ENCODE data around the gene VPS8. TPM values are rescaled to one million over a fixed set of nuclear protein-coding genes. Genes with fewer than 3 reads are reported as not detected.

The VPS8 gene
- total and polyA plus RNA-seq, 5 donors, result 10.9 to 39.7 (median 26.9) TPM

DNA sequence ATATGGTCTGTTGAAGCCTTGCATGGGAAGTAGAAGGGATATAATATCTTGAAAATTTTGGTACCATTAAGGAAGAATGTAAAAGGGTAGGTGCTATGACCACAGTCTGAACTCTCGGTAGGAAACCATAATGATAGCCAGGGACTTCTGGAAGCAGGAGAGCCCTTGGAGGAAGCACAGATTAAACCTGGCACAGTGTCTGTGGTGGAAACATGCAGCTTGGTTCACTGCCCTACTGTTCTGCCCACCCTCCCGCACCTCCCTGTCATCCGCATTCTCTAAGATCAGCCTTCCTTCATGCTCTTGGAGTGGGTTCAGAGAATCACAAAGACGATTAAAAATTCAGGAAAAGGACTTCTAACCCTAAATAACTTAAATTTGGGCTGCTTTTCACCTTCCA lies 20.9 kb downstream of the VPS8 start:
- intact Hi-C loops (cut with DNase I), result no loop called here
- no peaks in the 10 kb centered on the region for H3K4me1 ChIP-seq (ENCODE audit: control insufficient read depth, insufficient read depth, low read length)
- no peaks in the 10 kb centered on the region for H3K9me3 ChIP-seq (ENCODE audit: control insufficient read depth, low read length)
- ATAC-seq (no peak), DNase-seq (no peak)
- H3K27ac ChIP-seq (ENCODE audit: low read length), result no peak overlapping the region
- no peak overlapping the region for H3K4me3 ChIP-seq (ENCODE audit: low read length)
- H3K27me3 ChIP-seq (ENCODE audit: control insufficient read depth, insufficient read depth), result no peaks in the 10 kb centered on the region
- 90% methylated on average over 4 of the region's 4 CpGs for WGBS

DNA sequence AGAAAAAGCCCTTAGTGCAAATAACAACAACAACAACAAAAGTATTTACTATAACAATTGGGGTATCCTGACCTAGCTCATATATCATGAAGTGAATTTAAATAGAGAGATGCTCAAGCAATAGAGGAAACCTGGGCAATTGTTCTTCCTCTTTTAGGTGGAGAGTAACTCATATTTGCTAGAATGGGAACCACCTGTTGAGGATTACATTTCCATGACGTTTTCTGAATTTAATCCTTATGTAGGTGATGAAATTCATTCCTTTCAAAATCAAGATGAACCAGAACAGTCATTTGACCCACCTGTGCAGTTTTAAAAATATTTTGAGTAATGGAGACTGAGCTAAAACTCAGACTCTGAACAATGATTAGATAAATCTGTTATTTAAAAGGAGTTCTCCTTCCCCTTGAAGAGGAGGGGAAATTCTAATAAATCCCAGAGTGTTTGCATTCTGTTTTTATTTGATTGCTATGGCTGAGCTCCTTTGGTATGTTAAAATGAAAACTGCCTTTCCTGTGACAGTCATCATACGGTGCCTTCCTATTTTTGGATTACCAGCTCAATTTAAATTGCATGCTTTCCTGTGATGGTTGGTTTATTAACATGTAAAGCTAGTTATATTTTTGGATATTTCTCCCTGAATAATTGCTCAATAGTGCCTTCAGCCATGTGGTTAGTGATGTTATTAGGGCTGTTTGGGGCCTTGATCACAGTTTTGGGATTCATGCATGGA lies 24.3 kb downstream of the VPS8 start:
- Histone ChIP-seq H3K27me3 (ENCODE audit: control insufficient read depth, insufficient read depth) (no peaks in the 10 kb centered on the region), H3K4me3 (ENCODE audit: low read length) (no peak overlapping the region), H3K27ac (ENCODE audit: low read length) (no peak overlapping the region), H3K9me3 (ENCODE audit: control insufficient read depth, low read length) (no peaks in the 10 kb centered on the region), H3K4me1 (ENCODE audit: control insufficient read depth, insufficient read depth, low read length) (no peaks in the 10 kb centered on the region)
- intact Hi-C loops (cut with DNase I), result no loop called here
- no peak for ATAC-seq
- DNase-seq, result no peak
- 68% methylated on average over 2 of the region's 2 CpGs for WGBS

DNA sequence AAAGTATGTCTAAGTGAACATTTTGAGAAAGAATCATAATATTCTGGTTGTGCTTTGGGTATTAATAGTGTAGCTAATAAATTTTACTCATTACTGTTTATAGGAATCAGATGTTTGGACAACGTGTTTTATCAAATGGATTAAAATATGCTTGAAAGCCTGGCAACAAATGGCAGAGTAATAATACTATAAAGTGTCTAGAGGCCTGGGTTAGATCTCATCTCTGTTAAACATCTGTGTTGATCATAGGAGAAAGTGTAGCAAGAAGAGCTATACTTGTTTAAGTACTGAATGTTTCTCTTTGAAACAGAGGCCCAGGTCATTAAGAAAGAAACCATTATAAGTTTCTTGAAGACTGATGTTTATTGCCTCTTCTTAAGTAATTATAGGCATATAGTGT lies 30.5 kb downstream of the VPS8 start:
- Histone ChIP-seq H3K4me3 (ENCODE audit: low read length) (no peak overlapping the region), H3K27me3 (ENCODE audit: control insufficient read depth, insufficient read depth) (no peaks in the 10 kb centered on the region), H3K9me3 (ENCODE audit: control insufficient read depth, low read length) (no peaks in the 10 kb centered on the region), H3K4me1 (ENCODE audit: control insufficient read depth, insufficient read depth, low read length) (no peaks in the 10 kb centered on the region), H3K27ac (ENCODE audit: low read length) (no peak overlapping the region)
- 79% methylated on average over 1 of the region's 1 CpG for WGBS
- DNase-seq, result no peak
- intact Hi-C loops (cut with DNase I), result no loop called here
- ATAC-seq, result no peak

DNA sequence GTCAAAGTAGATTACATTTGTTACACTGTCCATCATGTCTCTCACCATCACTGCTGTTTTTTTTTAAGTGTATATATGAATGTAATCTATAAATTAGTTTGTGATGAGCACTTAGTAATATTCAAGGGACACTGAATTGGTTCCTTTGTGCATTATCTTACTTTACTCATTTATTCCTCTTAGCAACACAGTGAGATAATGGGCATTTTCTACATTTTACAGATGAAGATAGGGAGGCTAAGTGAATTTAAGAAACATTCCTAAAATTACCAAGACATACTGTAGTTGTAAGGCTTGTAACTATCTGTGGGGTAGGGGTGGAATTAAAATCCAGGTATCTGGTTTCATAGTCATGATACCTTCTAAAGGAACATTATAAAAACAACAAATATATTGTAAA lies 33.9 kb downstream of the VPS8 start:
- no peaks in the 10 kb centered on the region for H3K9me3 ChIP-seq (ENCODE audit: control insufficient read depth, low read length)
- no peak overlapping the region for H3K27ac ChIP-seq (ENCODE audit: low read length)
- ATAC-seq (no peak), DNase-seq (no peak)
- no peak overlapping the region for H3K4me3 ChIP-seq (ENCODE audit: low read length)
- no peaks in the 10 kb centered on the region for H3K27me3 ChIP-seq (ENCODE audit: control insufficient read depth, insufficient read depth)
- no peaks in the 10 kb centered on the region for H3K4me1 ChIP-seq (ENCODE audit: control insufficient read depth, insufficient read depth, low read length)
- intact Hi-C loops (cut with DNase I), result no loop called here

DNA sequence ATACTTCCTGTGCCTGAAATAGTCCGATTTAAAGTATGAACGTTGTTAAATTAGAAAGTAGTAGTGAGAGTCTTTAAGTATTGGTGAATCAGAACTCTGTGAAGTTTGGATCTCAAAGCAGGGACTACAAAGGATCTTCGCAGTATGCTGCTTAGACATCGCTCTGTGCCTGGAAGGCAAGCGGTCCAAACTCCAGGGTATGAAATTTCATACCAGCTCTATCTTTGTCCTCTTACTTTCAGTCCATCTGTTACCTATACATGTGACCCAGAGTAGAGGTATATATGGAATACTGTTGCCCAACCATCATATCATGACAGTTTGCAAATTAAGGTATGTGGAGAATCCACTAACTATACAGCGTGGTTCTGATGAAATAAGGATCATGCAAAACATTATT lies 34.5 kb downstream of the VPS8 start:
- DNase-seq (no peak), ATAC-seq (no peak)
- no peaks in the 10 kb centered on the region for H3K27me3 ChIP-seq (ENCODE audit: control insufficient read depth, insufficient read depth)
- H3K9me3 ChIP-seq (ENCODE audit: control insufficient read depth, low read length), result no peaks in the 10 kb centered on the region
- no peaks in the 10 kb centered on the region for H3K4me1 ChIP-seq (ENCODE audit: control insufficient read depth, insufficient read depth, low read length)
- intact Hi-C loops (cut with DNase I), result no loop called here
- no peak overlapping the region for H3K4me3 ChIP-seq (ENCODE audit: low read length)
- WGBS, result 84% methylated on average over 6 of the region's 6 CpGs
- no peak overlapping the region for H3K27ac ChIP-seq (ENCODE audit: low read length)

DNA sequence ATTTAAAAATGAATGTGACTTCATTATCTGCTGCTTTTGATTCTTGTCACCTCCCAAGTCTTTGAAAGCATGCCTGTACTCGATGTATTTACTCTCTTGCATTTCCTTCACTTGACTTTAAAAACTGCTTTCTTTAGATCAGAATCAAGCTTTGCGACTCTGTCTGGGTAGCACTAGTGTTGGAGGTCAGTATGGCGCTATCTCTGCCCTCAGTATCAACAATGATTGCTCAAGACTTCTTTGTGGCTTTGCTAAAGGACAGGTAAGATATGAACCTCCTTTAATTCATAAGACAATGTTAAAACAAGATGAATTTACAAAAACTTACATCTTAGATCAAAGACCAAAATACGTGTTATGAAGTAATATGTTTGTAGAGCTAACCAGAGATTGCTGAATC lies 37.0 kb downstream of the VPS8 start:
- ATAC-seq (no peak), DNase-seq (no peak)
- no peak overlapping the region for H3K27ac ChIP-seq (ENCODE audit: low read length)
- H3K27me3 ChIP-seq (ENCODE audit: control insufficient read depth, insufficient read depth), result no peaks in the 10 kb centered on the region
- no peaks in the 10 kb centered on the region for H3K9me3 ChIP-seq (ENCODE audit: control insufficient read depth, low read length)
- H3K4me3 ChIP-seq (ENCODE audit: low read length), result no peak overlapping the region
- no peaks in the 10 kb centered on the region for H3K4me1 ChIP-seq (ENCODE audit: control insufficient read depth, insufficient read depth, low read length)
- intact Hi-C loops (cut with DNase I), result no loop called here
- 90% methylated on average over 4 of the region's 4 CpGs for WGBS

DNA sequence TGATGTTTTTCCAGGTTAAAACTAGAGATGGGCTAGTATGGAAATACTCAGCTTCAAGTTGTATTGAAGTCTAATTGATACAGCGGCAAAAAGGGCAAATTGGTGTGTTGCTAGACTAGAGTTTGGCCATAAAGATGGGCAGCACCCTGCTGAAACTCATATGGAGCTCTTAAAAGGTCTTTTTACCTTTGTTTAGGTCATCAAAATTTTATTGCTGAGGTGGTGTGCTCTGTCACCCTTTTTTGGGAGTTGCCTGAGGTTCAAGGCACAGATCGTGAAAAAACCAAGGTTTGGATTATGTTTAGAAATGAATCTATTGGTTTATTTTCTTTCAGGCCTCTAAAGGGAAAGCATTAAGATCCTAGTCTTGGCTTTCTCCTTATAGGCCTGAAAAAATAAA lies 38.2 kb downstream of the VPS8 start:
- Histone ChIP-seq H3K4me3 (ENCODE audit: low read length) (no peak overlapping the region), H3K9me3 (ENCODE audit: control insufficient read depth, low read length) (no peaks in the 10 kb centered on the region), H3K4me1 (ENCODE audit: control insufficient read depth, insufficient read depth, low read length) (no peaks in the 10 kb centered on the region), H3K27me3 (ENCODE audit: control insufficient read depth, insufficient read depth) (no peaks in the 10 kb centered on the region), H3K27ac (ENCODE audit: low read length) (no peak overlapping the region)
- intact Hi-C loops (cut with DNase I), result no loop called here
- no peak for DNase-seq
- WGBS, result 96% methylated on average over 2 of the region's 2 CpGs
- ATAC-seq, result no peak

DNA sequence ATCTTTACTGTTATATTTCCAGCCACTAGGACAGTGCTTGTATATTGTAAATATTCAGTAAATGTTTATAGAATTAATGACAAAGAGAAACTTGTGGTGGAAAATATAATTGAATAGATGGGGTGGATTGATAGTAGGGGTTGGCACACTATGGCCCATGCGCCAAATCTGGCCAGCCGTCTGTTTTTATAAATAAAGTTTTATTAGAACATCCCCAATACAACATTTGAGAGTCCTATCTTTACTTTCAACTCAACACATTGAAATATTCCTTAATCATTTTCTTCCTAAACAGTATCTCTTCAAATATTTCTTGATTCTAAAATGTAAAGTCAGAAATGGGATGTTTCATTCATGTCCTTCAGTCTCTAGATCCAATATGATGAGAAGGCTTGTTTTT lies 45.1 kb downstream of the VPS8 start:
- intact Hi-C loops (cut with DNase I), result no loop called here
- H3K4me3 ChIP-seq (ENCODE audit: low read length), result no peak overlapping the region
- 98% methylated on average over 2 of the region's 2 CpGs for WGBS
- no peak for ATAC-seq
- H3K27ac ChIP-seq (ENCODE audit: low read length), result no peak overlapping the region
- DNase-seq, result no peak
- no peaks in the 10 kb centered on the region for H3K9me3 ChIP-seq (ENCODE audit: control insufficient read depth, low read length)
- no peaks in the 10 kb centered on the region for H3K27me3 ChIP-seq (ENCODE audit: control insufficient read depth, insufficient read depth)
- H3K4me1 ChIP-seq (ENCODE audit: control insufficient read depth, insufficient read depth, low read length), result no peaks in the 10 kb centered on the region

DNA sequence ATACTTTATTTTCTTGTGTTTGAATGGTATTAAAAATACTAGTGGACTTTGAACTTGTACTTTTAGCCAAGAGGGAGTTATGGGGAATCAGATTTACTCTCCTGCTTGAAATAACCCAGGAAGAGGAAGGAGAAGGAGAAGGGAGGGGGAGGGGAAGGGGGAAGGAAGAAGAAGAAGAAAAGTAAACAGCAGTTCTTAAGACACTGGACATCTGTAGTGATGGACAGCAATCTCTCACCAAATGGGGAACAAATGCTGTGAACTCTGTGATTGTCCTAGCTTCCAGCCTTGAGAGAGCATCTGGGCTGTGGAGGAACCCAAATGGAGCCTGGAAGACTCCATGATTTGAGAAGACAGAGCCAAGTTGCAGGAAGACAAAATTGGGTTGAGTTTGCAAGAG lies 52.0 kb downstream of the VPS8 start:
- intact Hi-C loops (cut with DNase I), result no loop called here
- ATAC-seq, result no peak

DNA sequence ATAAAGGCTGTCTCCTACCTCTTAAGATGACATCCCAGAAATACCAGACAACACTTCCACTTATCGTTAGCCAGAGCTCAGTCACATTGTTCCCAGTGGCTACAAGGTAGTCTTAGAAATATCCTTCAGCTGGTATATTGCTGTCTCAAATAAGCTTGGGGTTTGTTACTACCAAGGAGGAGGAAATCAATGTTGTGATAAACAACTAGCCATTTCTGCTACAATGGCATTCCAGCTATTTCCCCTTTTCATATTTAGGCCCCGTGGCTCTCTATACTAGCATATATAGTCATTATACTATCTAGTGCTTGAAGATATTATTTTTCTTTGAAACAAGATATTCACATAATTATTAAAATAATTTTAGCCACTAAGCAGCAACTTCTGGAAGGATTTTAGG lies 56.5 kb downstream of the VPS8 start:
- Histone ChIP-seq H3K27ac (ENCODE audit: low read length) (no peak overlapping the region), H3K4me1 (ENCODE audit: control insufficient read depth, insufficient read depth, low read length) (no peaks in the 10 kb centered on the region), H3K27me3 (ENCODE audit: control insufficient read depth, insufficient read depth) (no peaks in the 10 kb centered on the region), H3K9me3 (ENCODE audit: control insufficient read depth, low read length) (no peaks in the 10 kb centered on the region), H3K4me3 (ENCODE audit: low read length) (no peak overlapping the region)
- ATAC-seq (no peak), DNase-seq (no peak)
- WGBS, result 58% methylated on average over 2 of the region's 2 CpGs
- intact Hi-C loops (cut with DNase I), result no loop called here

More for the DNA sequence above, 52.0 kb downstream of the VPS8 start:
- H3K9me3 ChIP-seq (ENCODE audit: control insufficient read depth, low read length), result no peaks in the 10 kb centered on the region
- H3K27ac ChIP-seq (ENCODE audit: low read length), result no peak overlapping the region
- H3K4me1 ChIP-seq (ENCODE audit: control insufficient read depth, insufficient read depth, low read length), result no peaks in the 10 kb centered on the region
- H3K27me3 ChIP-seq (ENCODE audit: control insufficient read depth, insufficient read depth), result no peaks in the 10 kb centered on the region
- no peak for DNase-seq
- no peak overlapping the region for H3K4me3 ChIP-seq (ENCODE audit: low read length)

DNA sequence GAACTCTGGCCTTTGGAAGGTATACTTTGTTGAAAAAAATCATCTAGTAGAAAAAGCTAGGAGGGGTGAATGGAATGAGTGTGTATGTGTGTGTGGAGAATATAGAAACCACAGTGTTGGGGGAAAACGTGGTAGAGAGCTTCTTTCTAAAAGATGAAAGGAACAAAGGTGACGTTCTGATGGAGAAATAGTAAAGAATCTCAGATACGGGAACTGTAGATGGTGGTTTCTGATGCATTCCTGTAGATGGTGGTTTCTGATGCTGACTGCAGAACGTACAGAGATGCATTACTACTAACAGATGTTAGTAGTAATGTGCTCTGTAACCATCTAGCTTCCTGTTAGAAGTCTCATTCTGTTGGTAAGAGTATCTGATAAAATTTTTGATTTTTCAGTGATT lies 60.2 kb downstream of the VPS8 start:
- intact Hi-C loops (cut with DNase I), result no loop called here
- Histone ChIP-seq H3K9me3 (ENCODE audit: control insufficient read depth, low read length) (no peaks in the 10 kb centered on the region), H3K4me3 (ENCODE audit: low read length) (no peak overlapping the region), H3K27me3 (ENCODE audit: control insufficient read depth, insufficient read depth) (no peaks in the 10 kb centered on the region), H3K4me1 (ENCODE audit: control insufficient read depth, insufficient read depth, low read length) (no peaks in the 10 kb centered on the region), H3K27ac (ENCODE audit: low read length) (no peak overlapping the region)
- ATAC-seq, result no peak
- 79% methylated on average over 4 of the region's 4 CpGs for WGBS
- no peak for DNase-seq

DNA sequence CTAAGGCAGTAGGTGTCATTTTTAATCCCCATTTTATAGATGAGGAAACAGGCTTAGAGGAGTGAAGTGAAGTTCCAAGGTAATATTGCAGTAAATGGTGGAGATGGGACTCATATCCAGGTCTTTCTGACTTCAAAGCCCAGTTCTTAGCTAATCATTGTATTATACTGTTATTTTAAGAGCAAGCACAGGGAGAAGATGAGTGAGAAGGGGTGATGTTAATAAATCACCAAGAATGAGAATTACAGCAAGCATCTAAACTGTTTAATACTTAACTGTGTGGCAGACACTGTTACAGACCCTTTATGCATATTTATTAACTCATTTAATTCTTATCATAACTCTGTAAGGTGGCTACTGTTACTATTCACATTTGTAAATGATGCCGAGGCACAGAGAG lies 61.2 kb downstream of the VPS8 start:
- DNase-seq (no peak), ATAC-seq (no peak)
- Histone ChIP-seq H3K27ac (ENCODE audit: low read length) (no peak overlapping the region), H3K27me3 (ENCODE audit: control insufficient read depth, insufficient read depth) (no peaks in the 10 kb centered on the region), H3K9me3 (ENCODE audit: control insufficient read depth, low read length) (no peaks in the 10 kb centered on the region), H3K4me1 (ENCODE audit: control insufficient read depth, insufficient read depth, low read length) (no peaks in the 10 kb centered on the region), H3K4me3 (ENCODE audit: low read length) (no peak overlapping the region)
- intact Hi-C loops (cut with DNase I), result no loop called here
- WGBS, result 88% methylated on average over 1 of the region's 1 CpG
